GM12892 (cell line): Measurements from ENCODE around the gene PYGB.

ENCODE experiments used
- POLR2A ChIP-seq: IDR thresholded peaks from 2 replicates; pipeline ENCODE4 v1.6.1; 2011; ENCODE audit warnings: low read depth, low read length, control low read depth
- POLR2AphosphoS5 ChIP-seq: IDR thresholded peaks from 2 replicates; pipeline ENCODE4 v1.6.1; 2011; ENCODE audit warnings: low read depth, low read length, control low read depth
- TAF1 ChIP-seq: IDR thresholded peaks from 2 replicates; pipeline ENCODE4 v1.6.1; 2011; ENCODE audit warnings: low read depth, mild to moderate bottlenecking, control low read depth, low read length, borderline replicate concordance

DNA sequence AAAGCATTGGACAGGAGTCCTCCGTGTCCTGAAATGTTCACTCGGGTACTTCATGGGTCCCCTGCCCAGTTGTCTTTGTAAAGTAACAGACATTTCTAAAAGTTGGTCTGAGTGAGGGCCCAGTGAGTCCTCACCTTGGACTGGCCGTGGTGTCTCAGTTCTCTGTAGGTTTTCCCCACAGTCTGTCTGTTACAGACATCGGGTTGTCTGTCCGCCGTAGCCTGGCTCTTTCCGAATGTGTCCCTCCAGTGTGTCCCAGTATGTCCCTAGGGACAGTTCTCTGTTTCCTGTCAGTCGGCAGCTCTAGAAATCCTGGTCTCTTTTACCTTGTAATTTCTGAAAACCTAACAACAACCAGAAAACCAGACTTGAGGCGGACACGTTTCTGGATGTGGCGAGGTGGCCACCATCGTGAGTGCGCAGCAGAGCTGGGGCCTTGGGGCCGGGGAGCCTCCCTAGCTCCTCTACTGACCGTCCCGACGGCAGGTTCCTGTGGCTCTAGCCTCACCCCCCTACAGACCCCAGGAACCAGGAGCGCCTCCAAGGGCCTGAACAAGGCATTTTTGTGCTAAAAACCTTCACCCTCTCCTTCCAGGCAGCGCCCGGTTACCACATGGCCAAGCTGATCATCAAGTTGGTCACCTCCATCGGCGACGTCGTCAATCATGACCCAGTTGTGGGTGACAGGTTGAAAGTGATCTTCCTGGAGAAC is 42.2 kb downstream of the PYGB start:
- TF ChIP-seq TAF1 = no peak
- TF ChIP-seq POLR2A = no peak
- no peak for TF ChIP-seq POLR2AphosphoS5
